H9 (cell line): ENCODE results near the gene CAPN14. TPM values are rescaled to one million over a fixed set of nuclear protein-coding genes. Genes with fewer than 3 reads are reported as not detected.

ENCODE experiments used
- DNase-seq: peaks from one replicate; pipeline ENCODE4 v3.0.0-alpha.2; 2017
- H2AFZ ChIP-seq: one replicate; pipeline ENCODE4 v1.6.1; 2013; ENCODE audit warnings: mild to moderate bottlenecking, low read length, control low read depth, moderate library complexity
- H2AK5ac ChIP-seq: 2 replicates; pipeline ENCODE4 v1.6.1; 2013; ENCODE audit warnings: low read length, control low read depth, mixed read lengths; ENCODE audit not compliant: insufficient read length
- H2BK120ac ChIP-seq: one replicate; pipeline ENCODE4 v1.6.1; 2013; ENCODE audit warnings: low read depth, mild to moderate bottlenecking, low read length, control low read depth, inconsistent platforms; ENCODE audit not compliant: poor library complexity, severe bottlenecking
- H2BK12ac ChIP-seq: 2 replicates; pipeline ENCODE4 v1.6.1; 2013; ENCODE audit warnings: low read length, control low read depth, mixed read lengths, low read depth; ENCODE audit not compliant: insufficient read length
- H2BK15ac ChIP-seq: 2 replicates; pipeline ENCODE4 v1.6.1; 2013; ENCODE audit warnings: low read depth, low read length, control low read depth
- H2BK20ac ChIP-seq: one replicate; pipeline ENCODE4 v1.6.1; 2013; ENCODE audit warnings: low read depth, mild to moderate bottlenecking, low read length, control low read depth, inconsistent platforms; ENCODE audit not compliant: poor library complexity, severe bottlenecking
- H2BK5ac ChIP-seq: 2 replicates; pipeline ENCODE4 v1.6.1; 2013; ENCODE audit warnings: low read length, control low read depth, mixed read lengths; ENCODE audit not compliant: insufficient read length
- H3K14ac ChIP-seq: 2 replicates; pipeline ENCODE4 v1.6.1; 2013; ENCODE audit warnings: low read length, control low read depth; ENCODE audit not compliant: insufficient read depth
- H3K18ac ChIP-seq: 2 replicates; pipeline ENCODE4 v1.6.1; 2013; ENCODE audit warnings: low read depth, mild to moderate bottlenecking, mixed read lengths, low read length, control low read depth; ENCODE audit not compliant: insufficient read length
- H3K23ac ChIP-seq: 2 replicates; pipeline ENCODE4 v1.6.1; 2013; ENCODE audit warnings: low read length, control low read depth, mixed read lengths, low read depth; ENCODE audit not compliant: insufficient read length
- H3K23me2 ChIP-seq: 2 replicates; pipeline ENCODE4 v1.6.1; 2013; ENCODE audit warnings: low read depth, mild to moderate bottlenecking, mixed read lengths, low read length, control low read depth; ENCODE audit not compliant: insufficient read length, poor library complexity, severe bottlenecking
- H3K27ac ChIP-seq: 2 replicates; pipeline ENCODE4 v1.5.1; 2013; ENCODE audit warnings: low read length, control low read depth, mixed read lengths, low read depth; ENCODE audit not compliant: insufficient read length
- H3K27me3 ChIP-seq: 2 replicates; pipeline ENCODE4 v1.6.1; 2013; ENCODE audit warnings: low read length, control low read depth, inconsistent platforms; ENCODE audit not compliant: insufficient read depth
- H3K4ac ChIP-seq: 2 replicates; pipeline ENCODE4 v1.6.1; 2013; ENCODE audit warnings: low read depth, mild to moderate bottlenecking, control low read depth, inconsistent platforms, low read length, moderate library complexity
- H3K4me1 ChIP-seq: 2 replicates; pipeline ENCODE4 v1.6.1; 2013; ENCODE audit warnings: low read length, control low read depth, inconsistent platforms; ENCODE audit not compliant: insufficient read depth
- H3K4me2 ChIP-seq: 2 replicates; pipeline ENCODE4 v1.6.1; 2013; ENCODE audit warnings: low read length, control low read depth, mixed read lengths; ENCODE audit not compliant: insufficient read length, insufficient read depth
- H3K56ac ChIP-seq: 2 replicates; pipeline ENCODE4 v1.6.1; 2013; ENCODE audit warnings: low read depth, mild to moderate bottlenecking, mixed read lengths, low read length, control low read depth; ENCODE audit not compliant: insufficient read length
- H3K79me1 ChIP-seq: 2 replicates; pipeline ENCODE4 v1.6.1; 2013; ENCODE audit warnings: low read depth, mild to moderate bottlenecking, moderate library complexity, low read length, control low read depth, inconsistent platforms; ENCODE audit not compliant: insufficient read depth, poor library complexity, severe bottlenecking
- H3K79me2 ChIP-seq: 2 replicates; pipeline ENCODE4 v1.6.1; 2013; ENCODE audit warnings: low read length, control low read depth, inconsistent platforms; ENCODE audit not compliant: insufficient read depth
- H3K9ac ChIP-seq: 2 replicates; pipeline ENCODE4 v1.6.1; 2013; ENCODE audit warnings: low read length, control low read depth, mixed read lengths; ENCODE audit not compliant: insufficient read length; ENCODE audit errors: extremely low read depth
- H3K9me3 ChIP-seq: one replicate; pipeline ENCODE4 v1.6.1; 2013; ENCODE audit warnings: low read depth, low read length, inconsistent platforms; ENCODE audit not compliant: control insufficient read depth
- H3T11ph ChIP-seq: one replicate; pipeline ENCODE4 v1.6.1; 2013; ENCODE audit warnings: mild to moderate bottlenecking, low read length, control low read depth, inconsistent platforms
- H4K20me1 ChIP-seq: one replicate; pipeline ENCODE4 v1.6.1; 2013; ENCODE audit not compliant: control insufficient read depth, insufficient read length, insufficient read depth
- H4K5ac ChIP-seq: 2 replicates; pipeline ENCODE4 v1.6.1; 2013; ENCODE audit warnings: low read depth, mild to moderate bottlenecking, mixed read lengths, low read length, control low read depth; ENCODE audit not compliant: insufficient read length
- H4K8ac ChIP-seq: replicated peaks from 2 replicates; pipeline ENCODE4 v1.6.1; 2013; ENCODE audit warnings: low read length, control low read depth, mixed read lengths, low read depth; ENCODE audit not compliant: insufficient read length
- H4K91ac ChIP-seq: 2 replicates; pipeline ENCODE4 v1.6.1; 2013; ENCODE audit warnings: low read depth, mild to moderate bottlenecking, moderate library complexity, mixed read lengths, low read length, control low read depth; ENCODE audit not compliant: insufficient read length
- H3K27ac Mint-ChIP-seq, 3 experiments: 2 replicates in 2 of 3; 3 replicates in 1 of 3; pipeline ENCODE4 v1.8.0; 2020 to 2021; ENCODE audit warnings: mixed read lengths in 3 of 3, mild to moderate bottlenecking in 1 of 3, moderate library complexity in 1 of 3
- H3K27me3 Mint-ChIP-seq: 2 replicates; pipeline ENCODE4 v1.8.0; 2021; ENCODE audit warnings: low read depth, mild to moderate bottlenecking, moderate library complexity, mixed read lengths
- H3K36me3 Mint-ChIP-seq, 3 experiments: 2 replicates in 2 of 3; 3 replicates in 1 of 3; pipeline ENCODE4 v1.8.0; 2020 to 2021; ENCODE audit warnings: low read depth in 3 of 3, mixed read lengths in 3 of 3; ENCODE audit not compliant: insufficient read depth in 1 of 3
- H3K4me1 Mint-ChIP-seq, 2 experiments: 2 replicates each; pipeline ENCODE4 v1.8.0; 2020; ENCODE audit warnings: mixed read lengths in 2 of 2
- H3K4me3 Mint-ChIP-seq, 2 experiments: 2 replicates in 1 of 2; 3 replicates in 1 of 2; pipeline ENCODE4 v1.8.0; 2020 to 2021; ENCODE audit warnings: mild to moderate bottlenecking in 2 of 2, mixed read lengths in 2 of 2, moderate library complexity in 1 of 2
- H3K9me3 Mint-ChIP-seq, 2 experiments: 2 replicates in 1 of 2; 3 replicates in 1 of 2; pipeline ENCODE4 v1.8.0; 2020; ENCODE audit warnings: mild to moderate bottlenecking in 2 of 2, mixed read lengths in 2 of 2, moderate library complexity in 1 of 2
- WGBS: extraction: QIAGEN DNeasy Blood & Tissue Kit; methylation state at CpG from one replicate; pipeline ENCODE4 v1.1.7; 2013; ENCODE audit warnings: missing lambda C conversion rate, low lambda C conversion rate, mixed read lengths; ENCODE audit not compliant: insufficient read length; ENCODE audit errors: extremely low coverage; 5-methylcytosine and 5-hydroxymethylcytosine counted together
- total RNA-seq: library from RNA; stranded (reverse); gene quantifications from 2 replicates; pipeline ENCODE4 v1.2.1, GENCODE V29; 2021
- TF ChIP-seq, protein P1 (sequence below): fragments of 200-600 bp; sonication (generic); conservative IDR thresholded peaks from 3 replicates; pipeline ENCODE4 v1.8.0; 2021; ENCODE audit warnings: antibody characterized with exemption, mild to moderate bottlenecking

The CAPN14 gene
- total RNA-seq, 1 experiment from 2014 or later, result 0.09 TPM

DNA sequence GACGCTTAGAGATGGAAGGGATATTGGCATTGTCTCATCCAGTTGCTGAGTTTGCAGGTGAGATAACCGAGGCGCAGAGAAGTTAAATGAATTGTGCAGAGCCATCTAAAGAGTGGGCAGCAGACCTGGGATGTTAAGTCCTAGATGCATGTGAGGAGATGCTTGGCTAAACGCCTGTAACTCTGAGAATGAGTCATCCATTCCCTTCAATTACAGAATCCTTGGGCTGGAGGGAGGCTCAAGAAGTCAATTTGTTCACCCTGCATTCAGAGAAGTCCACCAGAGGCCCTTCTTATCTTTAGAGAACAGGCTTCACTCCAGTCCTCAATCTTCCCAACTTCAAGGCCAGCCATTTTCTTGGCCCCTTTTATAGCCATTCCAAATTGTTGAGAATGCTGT is 18.2 kb upstream of the CAPN14 start:
- no peak overlapping the region for H3K23ac ChIP-seq
- Mint-ChIP-seq H3K27me3 (peaks cover 14% of the 10 kb centered on the region), H3K36me3 (peaks cover 0 to 1% (median 0%) of the 10 kb centered on the region in 3 experiments; a peak in 2 of 7 replicates), H3K27ac (no peak overlapping the region), H3K4me3 (peak overlapping the region; percentile 71 to 80), H3K4me1 (peaks cover 19 to 25% of the 10 kb centered on the region in 2 experiments), H3K9me3 (no peaks in the 10 kb centered on the region)
- H3K14ac ChIP-seq, result no peak overlapping the region
- no peak overlapping the region for H4K8ac ChIP-seq
- TF ChIP-seq, protein P1, sequence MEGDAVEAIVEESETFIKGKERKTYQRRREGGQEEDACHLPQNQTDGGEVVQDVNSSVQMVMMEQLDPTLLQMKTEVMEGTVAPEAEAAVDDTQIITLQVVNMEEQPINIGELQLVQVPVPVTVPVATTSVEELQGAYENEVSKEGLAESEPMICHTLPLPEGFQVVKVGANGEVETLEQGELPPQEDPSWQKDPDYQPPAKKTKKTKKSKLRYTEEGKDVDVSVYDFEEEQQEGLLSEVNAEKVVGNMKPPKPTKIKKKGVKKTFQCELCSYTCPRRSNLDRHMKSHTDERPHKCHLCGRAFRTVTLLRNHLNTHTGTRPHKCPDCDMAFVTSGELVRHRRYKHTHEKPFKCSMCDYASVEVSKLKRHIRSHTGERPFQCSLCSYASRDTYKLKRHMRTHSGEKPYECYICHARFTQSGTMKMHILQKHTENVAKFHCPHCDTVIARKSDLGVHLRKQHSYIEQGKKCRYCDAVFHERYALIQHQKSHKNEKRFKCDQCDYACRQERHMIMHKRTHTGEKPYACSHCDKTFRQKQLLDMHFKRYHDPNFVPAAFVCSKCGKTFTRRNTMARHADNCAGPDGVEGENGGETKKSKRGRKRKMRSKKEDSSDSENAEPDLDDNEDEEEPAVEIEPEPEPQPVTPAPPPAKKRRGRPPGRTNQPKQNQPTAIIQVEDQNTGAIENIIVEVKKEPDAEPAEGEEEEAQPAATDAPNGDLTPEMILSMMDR, result no peak
- H3K23me2 ChIP-seq, result peaks cover 5% of the 10 kb centered on the region
- no peak overlapping the region for H3K56ac ChIP-seq
- H3K9ac ChIP-seq, result no peak overlapping the region
- no peak overlapping the region for H3K18ac ChIP-seq
- 0 out of 2 replicates have a peak, but pooled peaks cover 3% of the 10 kb centered on the region for H3K4me1 ChIP-seq
- no peak overlapping the region for H3K27ac ChIP-seq
- no peak overlapping the region for H2AFZ ChIP-seq
- no peak overlapping the region for H3T11ph ChIP-seq
- WGBS, result no CpG with 5 or more reads among the region's 4 CpGs
- no peaks in the 10 kb centered on the region for H3K79me2 ChIP-seq
- no peaks in the 10 kb centered on the region for H3K79me1 ChIP-seq
- no peak overlapping the region for H2BK5ac ChIP-seq
- no peak overlapping the region for H2AK5ac ChIP-seq
- no peak overlapping the region for H4K5ac ChIP-seq
- H4K20me1 ChIP-seq, result peaks cover 3% of the 10 kb centered on the region
- H2BK12ac ChIP-seq, result no peak overlapping the region
- H2BK15ac ChIP-seq, result no peak overlapping the region
- no peak overlapping the region for H3K4ac ChIP-seq
- DNase-seq, result no peak
- no peak overlapping the region for H2BK120ac ChIP-seq
- H4K91ac ChIP-seq, result no peak overlapping the region
- no peaks in the 10 kb centered on the region for H3K9me3 ChIP-seq
- H3K27me3 ChIP-seq, result peaks cover 4% of the 10 kb centered on the region; the same call in 1 of the 2 replicates
- no peak overlapping the region for H3K4me2 ChIP-seq
- no peak overlapping the region for H2BK20ac ChIP-seq
